Body of pancreas (tissue), 4 donors: ENCODE measurements around the gene MAML3.

Source experiments
- CTCF ChIP-seq, 7 experiments: fragments of 450-650 bp in 4 of 7; fragments of 200-600 bp in 3 of 7; sonication (generic) in 3 of 7; IDR thresholded peaks; one replicate each; pipeline ENCODE4 v1.5.1; 2016 to 2019; ENCODE audit warnings: antibody characterized with exemption in 7 of 7
- POLR2A ChIP-seq, 3 donors: fragments of 450-650 bp; IDR thresholded peaks; one replicate each; pipeline ENCODE4 v1.6.1; 2016; ENCODE audit warnings: antibody characterized with exemption in 3 of 3, mild to moderate bottlenecking in 2 of 3

GRCh38 chr4:140153419-140153717 lies 616 bp downstream of the MAML3 start:
- TF ChIP-seq CTCF (IDR thresholded peaks at IDR 0.05), result no peak
- TF ChIP-seq POLR2A (IDR thresholded peaks at IDR 0.05), result no peak
